HepG2 (cell line): ENCODE results near the gene FMO3. TPM values are rescaled to one million over a fixed set of nuclear protein-coding genes. Genes with fewer than 3 reads are reported as not detected.

ENCODE experiments used
- ATAC-seq: fragments of 200-7000 bp; cut with Tn5 transposase; 3 replicates; pipeline ENCODE4 v1.9.1; 2020; ENCODE audit warnings: mild to moderate bottlenecking, moderate library complexity
- BruUV-seq: library from RNA; stranded (reverse); fragments of 400-500 nt; replicated peaks from 2 replicates; lab custom pipeline; 2021; lab: Mats Ljungman, UMichigan
- CTCF ChIA-PET: fragments of 300-600 bp; formaldehyde crosslinking; extraction: SDS; loops from one replicate; lab custom pipeline; 2021; ENCODE audit warnings: low total read pairs, inconsistent platforms, low intra/inter-chr PET ratio; lab: Yijun Ruan, JAX
- POLR2A ChIA-PET: fragments of 350-600 bp; sonication (Branson Sonifier 250); formaldehyde crosslinking; loops from one replicate; lab custom pipeline; 2020; ENCODE audit warnings: antibody characterized with exemption, inconsistent platforms; lab: Yijun Ruan, JAX
- DNase-seq: peaks from one replicate; pipeline ENCODE4 v3.0.0-alpha.2; 2015; ENCODE audit warnings: low spot score
- FAIRE-seq: peaks from 3 replicates; lab custom pipeline; 2011; peaks lifted over from hg19 to GRCh38; lab: Jason Lieb, UNC
- H2AFZ ChIP-seq: one replicate; pipeline ENCODE4 v1.6.1; 2011; ENCODE audit warnings: low read length, inconsistent platforms
- H3K27ac ChIP-seq: fragments of 300-600 bp; 3 replicates; pipeline ENCODE4 v1.8.0; 2011; ENCODE audit warnings: mixed run types, mild to moderate bottlenecking, mixed read lengths, low read length, inconsistent platforms; ENCODE audit not compliant: insufficient read depth; ENCODE audit errors: extremely low read length
- H3K27me3 ChIP-seq, 2 experiments: fragments of 200-600 bp in 1 of 2; 2 replicates in 1 of 2; 3 replicates in 1 of 2; pipeline versions ENCODE4 v1.6.0 to v1.8.0; 2011; ENCODE audit warnings: low read length in 2 of 2, mild to moderate bottlenecking in 2 of 2, moderate library complexity in 2 of 2, inconsistent platforms in 1 of 2; ENCODE audit not compliant: insufficient read depth in 2 of 2, control insufficient read depth in 1 of 2
- H3K36me3 ChIP-seq, 2 experiments: fragments of 200-600 bp in 1 of 2; replicated peaks in 1 of 2; 2 replicates in 1 of 2; 3 replicates in 1 of 2; pipeline versions ENCODE4 v1.5.1 to v1.8.0; 2011; ENCODE audit warnings: low read length in 2 of 2, inconsistent platforms in 1 of 2; ENCODE audit not compliant: insufficient read depth in 2 of 2, control insufficient read depth in 1 of 2
- H3K4me1 ChIP-seq: 2 replicates; pipeline ENCODE4 v1.5.1; 2012; ENCODE audit warnings: low read length, inconsistent platforms; ENCODE audit not compliant: insufficient read depth
- H3K4me2 ChIP-seq: 2 replicates; pipeline ENCODE4 v1.6.0; 2011; ENCODE audit warnings: low read depth, low read length, inconsistent platforms
- H3K4me3 ChIP-seq, 3 experiments: fragments of 200-600 bp in 1 of 3; sonication (generic), shearing (Covaris generic) in 1 of 3; replicated peaks in 1 of 3; 2 replicates each; pipeline ENCODE4 v1.5.1; 2011 to 2016; ENCODE audit warnings: low read length in 3 of 3, inconsistent platforms in 2 of 3, low read depth in 2 of 3, mild to moderate bottlenecking in 2 of 3, control low read depth in 1 of 3, mixed read lengths in 1 of 3; ENCODE audit not compliant: insufficient read depth in 1 of 3
- H3K79me2 ChIP-seq: one replicate; pipeline ENCODE4 v1.6.1; 2011; ENCODE audit warnings: low read length, inconsistent platforms; ENCODE audit not compliant: insufficient read depth
- H3K9ac ChIP-seq: 2 replicates; pipeline ENCODE4 v1.6.0; 2011; ENCODE audit warnings: mild to moderate bottlenecking, low read depth, low read length, inconsistent platforms; ENCODE audit not compliant: insufficient read depth
- H3K9me3 ChIP-seq: 2 replicates; pipeline ENCODE4 v1.5.1; 2012; ENCODE audit warnings: mild to moderate bottlenecking, low read length
- H4K20me1 ChIP-seq: 2 replicates; pipeline ENCODE4 v1.6.0; 2011; ENCODE audit warnings: inconsistent platforms, mild to moderate bottlenecking, low read length, moderate library complexity; ENCODE audit not compliant: insufficient read depth
- CAMTA2 ChIP-seq: sonication (generic); formaldehyde crosslinking; IDR thresholded peaks from 2 replicates; pipeline ENCODE4 v1.4.0; 2020; ENCODE audit warnings: mild to moderate bottlenecking, missing genetic modification reagents, borderline replicate concordance
- KDM4B ChIP-seq: sonication (generic); formaldehyde crosslinking; IDR thresholded peaks from 2 replicates; pipeline ENCODE4 v1.4.0; 2020; ENCODE audit warnings: missing genetic modification reagents
- MEIS2 ChIP-seq: sonication (generic); formaldehyde crosslinking; IDR thresholded peaks from 2 replicates; pipeline ENCODE4 v1.9.0; 2021; ENCODE audit warnings: mild to moderate bottlenecking, missing genetic modification reagents
- NCOA2 ChIP-seq: sonication (generic); formaldehyde crosslinking; IDR thresholded peaks from 2 replicates; pipeline ENCODE4 v1.8.0; 2022; ENCODE audit warnings: inconsistent platforms
- ZNF10 ChIP-seq: sonication (generic); formaldehyde crosslinking; IDR thresholded peaks from 2 replicates; pipeline ENCODE4 v1.4.0; 2020; ENCODE audit warnings: mild to moderate bottlenecking, low read depth, missing genetic modification reagents, borderline replicate concordance
- ZNF556 ChIP-seq: sonication (generic); formaldehyde crosslinking; IDR thresholded peaks from 2 replicates; pipeline ENCODE4 v1.4.0; 2020; ENCODE audit warnings: mild to moderate bottlenecking, missing genetic modification reagents, borderline replicate concordance
- ZSCAN29 ChIP-seq: sonication (generic); formaldehyde crosslinking; conservative IDR thresholded peaks from 2 replicates; pipeline ENCODE4 v1.4.0; 2020; ENCODE audit warnings: mild to moderate bottlenecking, missing genetic modification reagents
- WGBS: methylation state at CpG from one replicate; pipeline ENCODE4 v1.1.6; 2017; ENCODE audit warnings: low lambda C conversion rate; 5-methylcytosine and 5-hydroxymethylcytosine counted together
- in situ Hi-C: cut with HindIII; loops from 2 replicates; pipeline ENCODE4 v1.10.0; 2017; ENCODE audit warnings: low pct_unique_long_range_greater_than_20kb; ENCODE audit not compliant: extremely low pct_ligation_motif_present
- intact Hi-C: fragments of 100-400 bp; cut with micrococcal nuclease; formaldehyde crosslinking; loops from one replicate; pipeline ENCODE4 v1.10.0; 2022; ENCODE audit not compliant: unreplicated experiment
- polyA plus RNA-seq, 8 experiments: library from polyadenylated mRNA; depleted of rRNA in 3 of 8; stranded (reverse) in 7 of 8; unstranded in 1 of 8; fragments of >200 nt; fragmentation: Illumina TruSeq in 4 of 8; extraction: Trizol in 4 of 8; gene quantifications; 2 replicates each; pipeline versions ENCODE4 v1.2.1 to v1.2.3, GENCODE V29; 2011 to 2016; ENCODE audit warnings: low read depth in 4 of 8, missing spikeins in 1 of 8, mixed read lengths in 1 of 8; ENCODE audit not compliant: insufficient read depth in 1 of 8
- total RNA-seq, 5 experiments: library from RNA; depleted of rRNA; stranded (reverse); fragments of >200 nt; fragmentation: Illumina TruSeq; extraction: Trizol; gene quantifications; 2 replicates each; pipeline ENCODE4 v1.2.3, GENCODE V29; 2016; ENCODE audit warnings: low read depth in 1 of 5
- TF ChIP-seq, protein P1 (sequence below): sonication (generic); formaldehyde crosslinking; IDR thresholded peaks from 2 replicates; pipeline ENCODE4 v1.4.0; 2020; ENCODE audit warnings: missing genetic modification reagents
- TF ChIP-seq, protein P2 (sequence below): sonication (generic); formaldehyde crosslinking; IDR thresholded peaks from 2 replicates; pipeline ENCODE4 v1.5.0; 2020; ENCODE audit warnings: mild to moderate bottlenecking, low read depth, missing genetic modification reagents, borderline replicate concordance
- TF ChIP-seq, protein P3 (sequence below): sonication (generic); formaldehyde crosslinking; IDR thresholded peaks from 2 replicates; pipeline ENCODE4 v1.4.0; 2020; ENCODE audit warnings: missing genetic modification reagents
- TF ChIP-seq, protein P4 (sequence below): sonication (generic); formaldehyde crosslinking; IDR thresholded peaks from 2 replicates; pipeline ENCODE4 v1.8.0; 2022; ENCODE audit warnings: mild to moderate bottlenecking, missing genetic modification reagents, moderate library complexity

FMO3 gene
- total and polyA plus RNA-seq, 2 of the 13 experiments (the other 11 are each of a cell fraction or from before 2014, with no cell fraction given), result not detected

DNA sequence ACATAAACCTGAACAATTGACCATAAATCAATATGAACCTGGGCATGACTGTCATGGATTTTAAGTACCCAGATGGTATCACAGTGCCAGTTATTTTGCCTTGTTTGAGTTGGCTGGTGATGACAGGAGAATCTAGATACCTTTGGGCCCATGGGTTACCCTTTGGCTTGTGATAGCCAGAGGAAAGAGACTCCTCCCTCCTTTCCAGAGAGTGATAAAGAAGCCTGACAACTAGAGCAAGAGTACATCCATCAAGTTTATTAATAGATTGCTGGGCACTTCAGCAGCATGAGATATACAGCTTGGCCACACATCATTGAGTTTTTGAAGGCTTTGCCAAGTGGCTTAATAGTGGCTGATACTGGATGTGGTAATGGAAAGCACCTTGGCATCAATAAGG, 6.6 kb upstream of the FMO3 start:
- H3K4me3 ChIP-seq, result no peak overlapping the region
- ChIA-PET POLR2A (no interaction called here), CTCF (no interaction called here)
- DNase-seq (no peak), ATAC-seq (no peak), FAIRE-seq (no peak)
- H3K9ac ChIP-seq, result no peak overlapping the region
- no peak overlapping the region for H3K27ac ChIP-seq
- TF ChIP-seq ZNF10 (CRISPR knock-in tag) (no peak), MEIS2 (no peak), KDM4B (no peak), NCOA2 (CRISPR knock-in tag) (no peak), ZSCAN29 (no peak), CAMTA2 (CRISPR knock-in tag) (no peak)
- TF ChIP-seq, protein P1, sequence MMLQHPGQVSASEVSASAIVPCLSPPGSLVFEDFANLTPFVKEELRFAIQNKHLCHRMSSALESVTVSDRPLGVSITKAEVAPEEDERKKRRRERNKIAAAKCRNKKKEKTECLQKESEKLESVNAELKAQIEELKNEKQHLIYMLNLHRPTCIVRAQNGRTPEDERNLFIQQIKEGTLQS (CRISPR knock-in tag), result no peak
- H3K27me3 ChIP-seq, result no peaks in the 10 kb centered on the region
- no peaks in the 10 kb centered on the region for H3K9me3 ChIP-seq
- no peaks in the 10 kb centered on the region for H3K79me2 ChIP-seq
- no peaks in the 10 kb centered on the region for H3K4me1 ChIP-seq
- intact Hi-C loops, result no loop called here
- H4K20me1 ChIP-seq, result no peaks in the 10 kb centered on the region
- H2AFZ ChIP-seq, result no peak overlapping the region
- H3K36me3 ChIP-seq, result no peaks in the 10 kb centered on the region
- in situ Hi-C loops, result no loop called here
- no TSS peak for BruUV-seq
- H3K4me2 ChIP-seq, result no peak overlapping the region

DNA sequence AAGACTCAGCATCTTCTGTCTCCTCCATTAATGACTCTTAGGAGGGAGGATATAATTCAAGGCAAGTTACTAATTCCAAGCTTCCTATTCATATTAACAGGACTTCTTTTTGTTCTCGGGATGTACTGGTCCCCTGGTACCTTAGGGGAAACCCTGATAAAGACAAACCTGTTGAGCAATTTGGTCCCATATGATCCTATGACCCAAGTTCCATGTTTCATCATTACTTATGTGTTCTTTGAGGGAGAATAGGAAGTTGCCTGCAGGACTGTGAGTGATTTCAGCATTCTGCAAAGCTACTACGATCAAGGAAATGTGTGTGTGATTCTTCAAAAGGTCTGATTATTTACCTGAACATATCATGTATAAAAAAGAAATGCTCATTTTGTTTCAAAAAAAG, 5.8 kb upstream of the FMO3 start:
- ChIA-PET CTCF (no interaction called here), POLR2A (no interaction called here)
- BruUV-seq, result no TSS peak
- FAIRE-seq (no peak), ATAC-seq (no peak), DNase-seq (no peak)
- TF ChIP-seq, protein P2, sequence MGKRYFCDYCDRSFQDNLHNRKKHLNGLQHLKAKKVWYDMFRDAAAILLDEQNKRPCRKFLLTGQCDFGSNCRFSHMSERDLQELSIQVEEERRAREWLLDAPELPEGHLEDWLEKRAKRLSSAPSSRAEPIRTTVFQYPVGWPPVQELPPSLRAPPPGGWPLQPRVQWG, result no peak
- TF ChIP-seq, protein P3, sequence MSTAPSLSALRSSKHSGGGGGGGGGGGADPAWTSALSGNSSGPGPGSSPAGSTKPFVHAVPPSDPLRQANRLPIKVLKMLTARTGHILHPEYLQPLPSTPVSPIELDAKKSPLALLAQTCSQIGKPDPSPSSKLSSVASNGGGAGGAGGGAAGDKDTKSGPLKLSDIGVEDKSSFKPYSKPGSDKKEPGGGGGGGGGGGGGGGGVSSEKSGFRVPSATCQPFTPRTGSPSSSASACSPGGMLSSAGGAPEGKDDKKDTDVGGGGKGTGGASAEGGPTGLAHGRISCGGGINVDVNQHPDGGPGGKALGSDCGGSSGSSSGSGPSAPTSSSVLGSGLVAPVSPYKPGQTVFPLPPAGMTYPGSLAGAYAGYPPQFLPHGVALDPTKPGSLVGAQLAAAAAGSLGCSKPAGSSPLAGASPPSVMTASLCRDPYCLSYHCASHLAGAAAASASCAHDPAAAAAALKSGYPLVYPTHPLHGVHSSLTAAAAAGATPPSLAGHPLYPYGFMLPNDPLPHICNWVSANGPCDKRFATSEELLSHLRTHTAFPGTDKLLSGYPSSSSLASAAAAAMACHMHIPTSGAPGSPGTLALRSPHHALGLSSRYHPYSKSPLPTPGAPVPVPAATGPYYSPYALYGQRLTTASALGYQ (CRISPR knock-in tag), result no peak
- TF ChIP-seq, protein P4, sequence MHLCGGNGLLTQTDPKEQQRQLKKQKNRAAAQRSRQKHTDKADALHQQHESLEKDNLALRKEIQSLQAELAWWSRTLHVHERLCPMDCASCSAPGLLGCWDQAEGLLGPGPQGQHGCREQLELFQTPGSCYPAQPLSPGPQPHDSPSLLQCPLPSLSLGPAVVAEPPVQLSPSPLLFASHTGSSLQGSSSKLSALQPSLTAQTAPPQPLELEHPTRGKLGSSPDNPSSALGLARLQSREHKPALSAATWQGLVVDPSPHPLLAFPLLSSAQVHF, result no peak
- no peak for TF ChIP-seq ZNF556 (CRISPR knock-in tag)
- no peak overlapping the region for H3K9ac ChIP-seq
- H3K27me3 ChIP-seq, result no peaks in the 10 kb centered on the region
- intact Hi-C loops (no loop called here), in situ Hi-C loops (no loop called here)
- 28% methylated on average over 2 of the region's 2 CpGs for WGBS
- no peaks in the 10 kb centered on the region for H4K20me1 ChIP-seq
- no peak overlapping the region for H3K4me2 ChIP-seq
- no peak overlapping the region for H2AFZ ChIP-seq
- H3K27ac ChIP-seq, result no peak overlapping the region
- H3K36me3 ChIP-seq, result no peaks in the 10 kb centered on the region
- no peaks in the 10 kb centered on the region for H3K9me3 ChIP-seq
- H3K79me2 ChIP-seq, result no peaks in the 10 kb centered on the region
- H3K4me1 ChIP-seq, result no peaks in the 10 kb centered on the region
- H3K4me3 ChIP-seq, result no peak overlapping the region
